ENCODE data around the gene PEX7.
A peak's percentile ranks its signal among the peaks of the same experiment; 100 is the strongest.
"Not testable (repeated sequence)": the region's sequence is repeated elsewhere in the genome, so short reads cannot be mapped to it uniquely, and the experiment has no call there.

PEX7 gene

GRCh38 chr6:136788069-136788902 lies 34.1 kb upstream of the PEX7 start:
- Histone ChIP-seq H3K4ac (ENCODE audit: low read depth, low read length) (no peak overlapping the region), H3K27ac (ENCODE audit: low read depth, low read length) (no peak overlapping the region), H3K4me1 (ENCODE audit: control insufficient read depth, low read depth, low read length) (no peaks in the 10 kb centered on the region), H2BK120ac (ENCODE audit: low read depth, low read length) (no peak overlapping the region), H3K79me2 (ENCODE audit: control insufficient read depth, insufficient read depth, low read length) (no peaks in the 10 kb centered on the region), H3K79me1 (ENCODE audit: low read length) (no peaks in the 10 kb centered on the region), H3K23ac (ENCODE audit: low read length) (no peak overlapping the region), H3K4me2 (ENCODE audit: low read length) (no peak overlapping the region), H2BK15ac (replicated peaks; ENCODE audit: low read depth) (no peak overlapping the region), H3K4me3 (ENCODE audit: low read length) (no peak overlapping the region), H3K27me3 (ENCODE audit: insufficient read depth, low read length, poor library complexity) (peaks cover 3% of the 10 kb centered on the region), H3K36me3 (ENCODE audit: control insufficient read depth, insufficient read depth, low read length) (no peaks in the 10 kb centered on the region), H2BK5ac (ENCODE audit: low read length) (no peak overlapping the region), H3K18ac (ENCODE audit: low read length) (no peak overlapping the region), H4K8ac (ENCODE audit: low read depth, low read length) (no peak overlapping the region), H4K5ac (ENCODE audit: low read length) (no peak overlapping the region), H2AK5ac (ENCODE audit: low read length) (no peak overlapping the region), H3K9ac (ENCODE audit: low read length) (no peak overlapping the region), H3K56ac (ENCODE audit: low read length) (no peak overlapping the region)
- WGBS (ENCODE audit: extremely low coverage, insufficient coverage, low lambda C conversion rate), result no CpG with 5 or more reads among the region's 7 CpGs
- DNase-seq, result no peak

- H3K36me3 ChIP-seq (ENCODE audit: control insufficient read depth, insufficient read depth, low read length); H3K79me2 ChIP-seq (ENCODE audit: control insufficient read depth, insufficient read depth, low read length); H3K4me2 ChIP-seq (ENCODE audit: low read length); H3K18ac ChIP-seq (ENCODE audit: low read length); H2BK120ac ChIP-seq (ENCODE audit: low read depth, low read length); H4K5ac ChIP-seq (ENCODE audit: low read length); H3K27ac ChIP-seq (ENCODE audit: low read depth, low read length); H2BK15ac ChIP-seq (replicated peaks; ENCODE audit: low read depth); H3K56ac ChIP-seq (ENCODE audit: low read length); H2AK5ac ChIP-seq (ENCODE audit: low read length); DNase-seq; H3K4me3 ChIP-seq (ENCODE audit: low read length); H3K9ac ChIP-seq (ENCODE audit: low read length); H2BK5ac ChIP-seq (ENCODE audit: low read length); H4K8ac ChIP-seq (ENCODE audit: low read depth, low read length); H3K4me1 ChIP-seq (ENCODE audit: control insufficient read depth, low read depth, low read length); H3K79me1 ChIP-seq (ENCODE audit: low read length); H3K27me3 ChIP-seq (ENCODE audit: insufficient read depth, low read length, poor library complexity); H3K4ac ChIP-seq (ENCODE audit: low read depth, low read length); H3K23ac ChIP-seq (ENCODE audit: low read length): not testable (repeated sequence)
- WGBS (ENCODE audit: extremely low coverage, insufficient coverage, low lambda C conversion rate), result no CpG with 5 or more reads among the region's 3 CpGs
Measured at GRCh38 chr6:136789440-136789839, 33.0 kb upstream of the PEX7 start.

GRCh38 chr6:136790411-136791295 lies 31.7 kb upstream of the PEX7 start:
- no peak overlapping the region for H3K4me3 ChIP-seq (ENCODE audit: low read length)
- no peaks in the 10 kb centered on the region for H3K36me3 ChIP-seq (ENCODE audit: control insufficient read depth, insufficient read depth, low read length)
- no CpG with 5 or more reads among the region's 7 CpGs for WGBS (ENCODE audit: extremely low coverage, insufficient coverage, low lambda C conversion rate)

GRCh38 chr6:136791296-136792094 lies 30.9 kb upstream of the PEX7 start:
- DNase-seq, result peak; percentile 33
- Histone ChIP-seq H3K27me3 (ENCODE audit: insufficient read depth, low read length, poor library complexity) (peaks cover 3% of the 10 kb centered on the region), H3K4me1 (ENCODE audit: control insufficient read depth, low read depth, low read length) (no peaks in the 10 kb centered on the region)

More at GRCh38 chr6:136790411-136791295, 31.7 kb upstream of the PEX7 start:
- Histone ChIP-seq H2AK5ac (ENCODE audit: low read length) (no peak overlapping the region), H3K9ac (ENCODE audit: low read length) (peak overlapping the region; percentile 10), H3K27me3 (ENCODE audit: insufficient read depth, low read length, poor library complexity) (peaks cover 3% of the 10 kb centered on the region), H4K5ac (ENCODE audit: low read length) (no peak overlapping the region), H3K4ac (ENCODE audit: low read depth, low read length) (no peak overlapping the region), H2BK5ac (ENCODE audit: low read length) (no peak overlapping the region), H2BK120ac (ENCODE audit: low read depth, low read length) (no peak overlapping the region), H3K18ac (ENCODE audit: low read length) (no peak overlapping the region), H3K79me2 (ENCODE audit: control insufficient read depth, insufficient read depth, low read length) (no peaks in the 10 kb centered on the region), H4K8ac (ENCODE audit: low read depth, low read length) (no peak overlapping the region), H3K4me1 (ENCODE audit: control insufficient read depth, low read depth, low read length) (no peaks in the 10 kb centered on the region), H3K56ac (ENCODE audit: low read length) (peak overlapping the region; percentile 65), H2BK15ac (replicated peaks; ENCODE audit: low read depth) (no peak overlapping the region), H3K27ac (ENCODE audit: low read depth, low read length) (no peak overlapping the region), H3K79me1 (ENCODE audit: low read length) (no peaks in the 10 kb centered on the region), H3K4me2 (ENCODE audit: low read length) (peak overlapping the region; percentile 86), H3K23ac (ENCODE audit: low read length) (no peak overlapping the region)
- DNase-seq, result no peak

GRCh38 chr6:136792095-136792409 lies 30.3 kb upstream of the PEX7 start:
- Histone ChIP-seq H2BK120ac (ENCODE audit: low read depth, low read length) (no peak overlapping the region), H3K56ac (ENCODE audit: low read length) (peak overlapping the region; percentile 98), H3K27me3 (ENCODE audit: insufficient read depth, low read length, poor library complexity) (peaks cover 3% of the 10 kb centered on the region), H3K79me2 (ENCODE audit: control insufficient read depth, insufficient read depth, low read length) (no peaks in the 10 kb centered on the region), H3K23ac (ENCODE audit: low read length) (peak overlapping the region; percentile 98), H3K9ac (ENCODE audit: low read length) (peak overlapping the region; percentile 88), H3K4ac (ENCODE audit: low read depth, low read length) (no peak overlapping the region), H2BK15ac (replicated peaks; ENCODE audit: low read depth) (no peak overlapping the region), H2BK5ac (ENCODE audit: low read length) (no peak overlapping the region), H3K4me1 (ENCODE audit: control insufficient read depth, low read depth, low read length) (no peaks in the 10 kb centered on the region), H4K5ac (ENCODE audit: low read length) (no peak overlapping the region), H4K8ac (ENCODE audit: low read depth, low read length) (no peak overlapping the region), H2AK5ac (ENCODE audit: low read length) (no peak overlapping the region), H3K36me3 (ENCODE audit: control insufficient read depth, insufficient read depth, low read length) (no peaks in the 10 kb centered on the region), H3K27ac (ENCODE audit: low read depth, low read length) (no peak overlapping the region), H3K4me3 (ENCODE audit: low read length) (peak overlapping the region; percentile 71), H3K4me2 (ENCODE audit: low read length) (peak overlapping the region; percentile 86), H3K18ac (ENCODE audit: low read length) (no peak overlapping the region), H3K79me1 (ENCODE audit: low read length) (no peaks in the 10 kb centered on the region)
- DNase-seq, result no peak
- no CpG with 5 or more reads among the region's 46 CpGs for WGBS (ENCODE audit: extremely low coverage, insufficient coverage, low lambda C conversion rate)

More at GRCh38 chr6:136791296-136792094, 30.9 kb upstream of the PEX7 start:
- Histone ChIP-seq H3K4me3 (ENCODE audit: low read length) (peak overlapping the region; percentile 71), H2BK15ac (replicated peaks; ENCODE audit: low read depth) (no peak overlapping the region), H3K56ac (ENCODE audit: low read length) (peak overlapping the region; percentile 98), H3K4ac (ENCODE audit: low read depth, low read length) (no peak overlapping the region), H3K79me1 (ENCODE audit: low read length) (no peaks in the 10 kb centered on the region), H2BK120ac (ENCODE audit: low read depth, low read length) (no peak overlapping the region), H2BK5ac (ENCODE audit: low read length) (no peak overlapping the region), H3K79me2 (ENCODE audit: control insufficient read depth, insufficient read depth, low read length) (no peaks in the 10 kb centered on the region), H3K23ac (ENCODE audit: low read length) (peak overlapping the region; percentile 80), H3K4me2 (ENCODE audit: low read length) (peak overlapping the region; percentile 86), H4K5ac (ENCODE audit: low read length) (no peak overlapping the region), H3K18ac (ENCODE audit: low read length) (no peak overlapping the region), H3K36me3 (ENCODE audit: control insufficient read depth, insufficient read depth, low read length) (no peaks in the 10 kb centered on the region), H3K27ac (ENCODE audit: low read depth, low read length) (no peak overlapping the region), H4K8ac (ENCODE audit: low read depth, low read length) (no peak overlapping the region), H2AK5ac (ENCODE audit: low read length) (no peak overlapping the region), H3K9ac (ENCODE audit: low read length) (peak overlapping the region; percentile 10)
- WGBS (ENCODE audit: extremely low coverage, insufficient coverage, low lambda C conversion rate), result no CpG with 5 or more reads among the region's 62 CpGs

Data from mesendoderm (in vitro differentiated cells).